ENCODE data around the gene NEMP1.
"Not testable (repeated sequence)": the region's sequence is repeated elsewhere in the genome, so short reads cannot be mapped to it uniquely, and the experiment has no call there.

The NEMP1 gene

DNA sequence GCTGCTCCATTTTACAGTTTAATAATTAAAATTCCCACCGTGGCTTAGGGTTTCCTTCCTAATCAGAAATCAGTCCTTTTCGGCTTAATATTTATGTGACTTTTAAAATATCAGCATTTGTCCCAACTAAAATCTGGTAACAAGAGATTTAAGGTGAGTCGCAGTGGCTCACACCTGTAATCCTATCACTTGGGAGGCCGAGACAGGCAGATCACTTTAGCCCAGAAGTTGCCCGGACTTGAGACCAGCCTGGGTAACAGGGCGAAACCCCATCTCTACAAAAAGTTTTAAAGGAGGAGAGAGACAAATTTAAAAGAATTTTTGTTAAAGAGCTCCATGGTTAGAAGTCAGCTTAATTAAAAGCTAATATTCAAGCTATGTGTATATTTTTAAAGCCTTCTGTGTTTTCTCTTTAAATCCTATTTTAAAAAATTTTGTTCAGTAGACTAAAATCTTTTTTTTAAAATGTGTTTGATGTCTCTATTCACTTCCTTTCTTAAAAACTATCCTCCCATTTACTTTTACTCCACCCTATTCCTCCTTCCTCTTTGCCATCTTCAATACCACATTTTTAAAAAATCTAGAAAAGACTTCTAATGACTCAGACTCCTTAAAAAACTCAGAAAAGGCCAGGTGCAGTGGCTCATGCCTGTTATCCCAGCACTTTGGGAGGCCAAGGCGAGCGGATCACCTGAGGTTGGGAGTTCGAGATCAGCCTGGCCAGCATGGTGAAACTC, 58.4 kb downstream of the NEMP1 start:
- DNase-seq, result no peak

DNA sequence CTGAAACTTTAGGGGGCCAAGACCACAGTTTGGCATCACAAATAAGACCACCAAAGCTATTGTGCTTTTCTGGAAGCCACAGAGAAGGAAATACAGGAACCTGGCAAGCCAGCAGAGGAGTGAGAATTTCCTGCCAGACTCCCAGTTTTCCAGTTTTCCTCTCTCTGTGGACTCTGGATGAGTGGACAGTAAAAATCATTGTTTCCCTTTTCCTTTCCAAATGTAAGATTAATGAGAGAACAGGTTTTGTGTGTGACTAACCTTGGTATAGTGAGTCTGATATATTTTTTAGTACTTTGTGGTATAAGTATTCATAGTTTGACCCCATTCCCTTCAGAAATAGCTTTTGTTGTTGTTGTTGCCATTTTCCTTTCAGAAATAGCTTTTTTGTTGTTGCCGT, 59.7 kb downstream of the NEMP1 start:
- DNase-seq, result no peak

DNA sequence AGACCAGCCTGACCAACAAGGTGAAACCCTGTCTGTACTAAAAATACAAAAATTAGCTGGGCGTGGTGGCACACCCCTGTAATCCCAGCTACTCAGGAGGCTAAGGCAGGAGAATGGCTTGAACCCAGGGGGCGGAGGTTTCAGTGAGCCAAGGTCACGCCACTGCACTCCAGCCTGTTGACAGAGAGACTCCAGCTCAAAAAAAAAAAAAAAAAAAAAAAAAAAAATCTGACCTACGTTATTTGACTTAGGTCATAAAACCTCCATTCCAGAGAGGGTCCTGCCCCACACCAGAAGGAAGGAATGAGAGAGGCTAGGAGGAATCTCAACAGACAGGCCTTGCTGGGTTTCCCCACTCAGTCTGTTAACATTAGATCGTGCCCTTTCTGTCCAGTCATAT, 60.2 kb downstream of the NEMP1 start:
- DNase-seq, result not testable (repeated sequence)

DNA sequence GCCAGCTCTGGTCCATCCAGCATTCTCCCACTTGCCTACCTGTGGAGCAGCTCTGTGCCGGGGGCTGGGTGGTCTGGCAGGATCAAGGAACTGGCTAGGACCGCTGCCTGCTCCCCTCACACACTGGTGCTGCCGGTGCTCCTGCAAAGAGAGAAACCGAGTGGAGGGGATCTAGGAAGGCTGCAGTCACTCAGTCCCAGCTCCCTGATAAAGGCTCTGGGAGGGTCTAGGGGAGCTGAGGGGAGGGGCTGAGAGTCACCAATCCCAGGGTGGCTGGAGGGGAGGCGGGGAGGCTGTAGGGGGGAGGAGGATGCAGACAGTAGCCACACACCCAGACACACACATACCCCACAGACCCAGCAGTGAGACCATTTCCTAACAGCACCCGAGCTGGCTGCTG, 62.2 kb downstream of the NEMP1 start, which contains the start of gene TAC3:
TAC3 (minus strand) TSS at position 182 of the 400 bp plus-strand sequence. CDS start 732 bp downstream, outside the sequence.
- no peak for DNase-seq

DNA sequence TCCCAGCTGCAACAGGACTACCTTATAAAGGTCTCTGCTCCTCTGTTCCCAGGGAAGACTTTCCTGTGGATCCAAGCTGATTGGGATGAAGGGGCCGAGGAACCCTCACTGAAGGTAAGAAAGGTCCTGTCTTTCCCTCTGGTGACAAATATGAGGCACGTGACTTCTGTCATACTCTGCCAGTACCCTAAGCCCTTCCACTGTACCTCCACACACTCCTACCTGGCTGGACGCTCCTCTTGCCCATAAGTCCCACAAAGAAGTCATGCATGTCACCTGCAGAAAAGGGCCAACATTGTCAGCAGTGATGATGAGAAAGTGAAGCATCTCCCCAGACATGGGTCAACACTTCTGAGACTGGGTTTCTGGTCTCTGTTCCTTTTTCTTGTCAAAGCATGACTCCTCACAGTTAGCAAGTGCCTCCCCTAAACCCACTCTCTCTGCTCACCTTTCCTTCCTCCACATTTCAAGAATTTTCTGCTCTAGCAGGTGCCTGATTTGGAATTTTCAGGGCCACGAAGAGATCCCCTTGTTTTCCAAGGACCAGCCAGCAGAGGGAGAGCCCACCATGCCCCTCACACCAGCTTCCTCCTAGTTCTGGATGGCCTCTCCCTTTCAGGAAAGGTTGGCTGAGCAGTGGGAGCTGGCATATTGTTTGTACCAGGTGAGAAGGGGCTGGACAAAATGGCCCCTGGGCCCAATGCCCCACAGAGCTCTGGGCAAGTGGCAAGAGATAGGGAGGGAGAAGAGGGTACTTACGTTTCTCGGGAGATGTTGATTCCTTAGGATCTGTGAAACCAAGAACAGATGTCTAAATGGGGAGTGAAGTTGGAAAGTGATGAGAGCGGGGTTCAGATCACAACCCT, 65.8 kb downstream of the NEMP1 start:
- no peak for DNase-seq

DNA sequence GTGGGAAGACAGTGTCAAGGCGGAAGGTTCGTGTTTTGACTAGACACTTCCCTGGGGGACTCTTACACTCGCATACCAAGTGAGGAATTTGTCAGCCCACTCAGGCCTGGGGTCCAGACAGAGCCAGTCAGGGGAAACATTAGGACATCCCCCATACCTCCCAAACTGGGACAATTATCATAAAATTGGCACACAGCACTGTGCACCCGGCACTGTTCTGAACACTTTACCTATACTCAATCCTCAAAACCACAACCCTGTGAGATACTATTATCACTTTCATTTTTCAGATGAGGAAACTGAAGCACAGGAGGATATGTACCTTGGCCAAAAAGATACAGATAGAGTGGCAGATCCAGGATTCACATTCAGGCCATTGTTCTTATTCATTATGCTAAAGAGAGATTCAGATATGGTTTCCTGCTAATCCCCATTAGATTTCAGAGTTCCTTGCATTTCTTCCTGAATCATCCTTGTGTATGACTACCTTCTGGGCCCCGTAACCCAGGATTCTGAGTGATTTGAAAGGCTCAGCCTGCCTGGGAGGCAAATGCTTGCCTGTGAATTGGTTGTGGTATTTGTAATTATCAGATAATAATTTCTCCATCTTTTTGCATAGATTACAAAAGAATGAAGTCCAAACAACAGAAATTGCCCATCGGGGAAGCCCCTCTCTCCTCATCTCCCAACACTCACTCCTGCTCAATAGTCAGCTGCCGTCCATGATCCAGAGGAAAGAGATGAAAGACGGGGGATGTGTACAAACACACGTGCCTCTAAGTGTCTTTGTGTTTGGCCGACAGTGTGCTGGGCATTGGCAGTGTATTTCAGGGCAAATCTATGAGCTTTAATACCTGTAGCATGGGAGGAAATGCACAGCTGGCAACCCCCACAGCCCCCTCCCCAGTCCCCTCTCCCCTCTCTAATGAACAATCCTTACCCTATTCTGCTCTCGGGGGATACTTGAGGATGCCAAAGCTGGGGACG, 66.9 kb downstream of the NEMP1 start:
- no peak for DNase-seq

DNA sequence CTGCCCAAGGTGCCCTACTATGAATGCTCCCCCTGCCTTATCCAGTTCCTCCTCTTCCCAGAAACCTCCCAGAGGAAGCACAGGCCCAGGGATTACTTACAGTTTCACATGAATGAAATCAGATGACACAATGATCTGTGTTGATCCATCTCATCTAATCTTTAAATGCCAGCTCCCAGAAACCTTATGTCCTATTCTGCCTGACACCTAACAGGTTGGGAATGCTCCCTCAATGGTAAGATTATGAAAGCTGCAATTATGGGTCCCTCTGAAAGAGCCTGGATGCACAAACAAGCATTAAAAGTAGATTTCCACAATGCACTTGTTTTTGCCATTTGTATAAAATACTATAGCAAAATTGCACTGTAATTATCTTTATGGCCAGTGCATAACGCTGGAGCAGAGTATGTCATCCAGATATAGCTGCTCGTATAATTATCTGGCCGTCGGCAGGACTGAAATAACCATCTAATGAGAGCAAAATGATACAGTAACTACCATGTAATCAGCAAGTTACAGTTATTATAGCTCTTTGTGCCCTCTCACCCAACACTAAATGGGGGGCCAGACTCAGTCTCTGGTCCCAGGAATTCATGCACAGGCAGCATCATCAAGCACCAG, 67.9 kb downstream of the NEMP1 start:
- DNase-seq, result no peak

DNA sequence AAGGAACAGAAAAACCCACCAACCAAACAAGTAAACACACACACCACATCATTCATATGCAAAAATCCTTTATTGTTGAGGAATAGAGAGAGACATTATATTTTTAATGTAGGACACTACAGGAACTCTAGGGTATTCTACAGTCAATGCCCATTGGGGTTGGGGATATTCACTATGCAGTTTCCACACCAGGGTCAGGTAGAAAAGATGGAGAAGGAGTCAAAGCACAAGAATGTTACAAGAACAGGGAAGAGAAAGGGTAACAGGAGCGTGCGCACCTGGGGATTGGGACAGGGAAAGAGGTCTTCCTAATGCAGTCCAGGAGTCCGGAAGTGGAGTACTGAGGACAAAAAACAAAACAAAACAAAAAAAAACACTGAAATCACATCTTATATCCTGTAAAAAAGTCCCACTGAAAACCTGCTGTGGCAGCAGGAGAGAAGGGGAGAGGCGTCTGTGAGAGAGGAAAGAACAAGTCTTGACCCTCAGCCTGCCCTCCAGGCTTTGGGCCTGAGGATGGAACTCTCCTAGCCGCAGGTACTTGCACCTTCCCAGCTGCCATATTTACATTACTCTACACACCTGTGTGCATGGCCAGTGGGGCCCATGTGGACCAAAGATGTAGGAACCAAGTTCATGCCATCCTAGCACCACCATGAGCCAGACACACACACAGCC, 68.5 kb downstream of the NEMP1 start:
- DNase-seq, result no peak

DNA sequence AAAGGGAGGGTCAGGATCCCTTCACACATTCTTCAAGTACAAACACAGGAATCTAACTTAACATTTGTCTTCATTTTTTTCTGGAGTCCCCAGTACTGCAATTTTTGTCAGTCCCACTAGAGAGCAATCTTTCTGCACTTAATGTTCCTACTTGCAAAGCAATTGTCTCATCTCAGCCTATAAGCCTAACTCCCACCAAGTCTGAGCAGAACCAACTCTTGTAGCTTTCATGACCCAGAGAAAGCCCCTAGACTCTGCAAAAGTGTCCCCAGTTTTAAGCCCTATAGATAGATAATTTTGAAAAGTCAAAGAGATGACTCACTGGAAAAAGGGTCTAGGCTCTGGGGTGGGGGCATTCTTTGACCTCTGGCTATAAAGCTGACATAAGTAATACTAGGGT, 70.4 kb downstream of the NEMP1 start:
- peak; percentile 6 to 69 for DNase-seq

DNA sequence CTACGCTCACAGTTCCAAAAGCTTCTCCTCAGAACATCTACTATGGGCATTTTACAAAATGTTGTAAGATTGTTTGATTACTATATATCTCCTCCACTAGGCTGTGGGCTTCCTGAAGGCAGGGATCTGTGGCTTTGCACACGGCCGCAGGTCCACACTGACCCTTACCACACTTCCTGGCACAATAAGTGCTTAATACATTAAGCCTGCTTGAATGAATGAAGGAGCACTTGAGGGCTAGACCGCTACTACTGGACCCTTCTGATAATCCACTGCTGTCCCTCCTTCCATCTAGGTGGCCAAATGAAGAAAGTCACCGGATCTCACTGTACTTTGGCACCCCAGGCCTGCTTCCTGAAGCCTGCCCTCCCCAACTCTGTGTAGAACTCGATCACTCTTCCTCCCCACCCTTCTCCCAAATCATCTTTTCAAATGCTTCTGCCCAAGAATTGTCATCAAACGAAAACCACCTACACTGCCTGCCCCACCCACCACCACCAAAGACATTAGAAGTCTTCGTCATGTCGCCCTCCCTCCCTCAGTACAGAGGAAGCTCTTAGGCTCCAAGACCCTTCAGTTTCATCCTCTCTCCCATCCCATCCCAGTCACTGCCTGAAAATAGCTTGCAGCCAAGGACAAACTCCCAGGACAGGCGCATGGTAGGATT, 71.6 kb downstream of the NEMP1 start:
- DNase-seq, result no peak

DNA sequence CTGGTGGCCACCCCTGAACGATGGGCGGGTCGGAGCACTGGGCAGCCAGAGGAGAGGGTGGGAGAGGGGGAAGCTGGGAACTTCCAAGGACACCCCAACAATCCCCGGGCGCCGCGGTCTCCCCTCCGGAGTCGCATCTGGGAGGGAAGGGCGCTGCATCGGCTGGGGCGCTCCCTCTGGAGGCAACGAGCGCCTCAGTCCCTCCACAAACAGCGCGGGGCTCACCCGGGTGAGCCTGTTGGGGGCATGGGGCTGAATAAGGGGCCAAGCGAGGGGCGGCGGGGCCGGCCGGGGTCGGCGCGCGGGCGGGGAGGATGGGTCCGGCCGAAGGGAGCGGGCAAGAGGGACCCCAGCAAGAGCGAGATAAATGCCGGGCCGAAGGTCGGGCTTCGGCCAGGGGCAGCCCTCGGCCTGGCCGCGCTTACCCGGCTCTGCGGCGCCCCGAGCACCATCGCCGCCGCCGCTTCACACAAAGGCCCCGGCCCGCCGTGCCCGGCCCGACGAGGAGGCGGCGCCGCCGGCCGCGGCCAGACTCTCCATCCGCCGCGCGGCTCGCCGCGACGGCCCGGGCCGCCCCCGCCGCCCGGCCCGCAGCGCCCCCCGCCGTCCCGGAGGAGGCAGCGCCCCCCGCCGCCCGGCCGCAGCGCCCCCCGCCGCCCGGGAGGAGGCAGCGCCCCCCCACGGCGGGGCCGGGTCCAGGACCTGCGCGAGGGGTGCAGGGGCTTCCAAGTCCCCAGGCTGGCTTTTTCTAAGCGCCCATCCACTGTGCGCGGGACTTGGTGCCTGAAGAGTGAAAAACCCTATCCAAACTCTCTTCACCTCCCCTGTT, 72.4 kb downstream of the NEMP1 start, which contains the start of gene ZBTB39:
ZBTB39 (minus strand) TSS at position 567 of the 829 bp plus-strand sequence. CDS start 1,629 bp downstream, outside the sequence.
- peak; percentile 71 to 76 for DNase-seq
